HG02970 (cell line): Measurements from ENCODE around the gene INKA1.
"Not testable (repeated sequence)": the region's sequence is repeated elsewhere in the genome, so short reads cannot be mapped to it uniquely, and the experiment has no call there.

Experiments
- ATAC-seq: cut with Tn5 transposase; IDR thresholded peaks from one replicate; pipeline ENCODE4 v1.9.1; 2021; ENCODE audit warnings: mild to moderate bottlenecking, moderate library complexity, moderate number of reproducible peaks; ENCODE audit not compliant: unreplicated experiment, low FRiP score

INKA1 gene

DNA sequence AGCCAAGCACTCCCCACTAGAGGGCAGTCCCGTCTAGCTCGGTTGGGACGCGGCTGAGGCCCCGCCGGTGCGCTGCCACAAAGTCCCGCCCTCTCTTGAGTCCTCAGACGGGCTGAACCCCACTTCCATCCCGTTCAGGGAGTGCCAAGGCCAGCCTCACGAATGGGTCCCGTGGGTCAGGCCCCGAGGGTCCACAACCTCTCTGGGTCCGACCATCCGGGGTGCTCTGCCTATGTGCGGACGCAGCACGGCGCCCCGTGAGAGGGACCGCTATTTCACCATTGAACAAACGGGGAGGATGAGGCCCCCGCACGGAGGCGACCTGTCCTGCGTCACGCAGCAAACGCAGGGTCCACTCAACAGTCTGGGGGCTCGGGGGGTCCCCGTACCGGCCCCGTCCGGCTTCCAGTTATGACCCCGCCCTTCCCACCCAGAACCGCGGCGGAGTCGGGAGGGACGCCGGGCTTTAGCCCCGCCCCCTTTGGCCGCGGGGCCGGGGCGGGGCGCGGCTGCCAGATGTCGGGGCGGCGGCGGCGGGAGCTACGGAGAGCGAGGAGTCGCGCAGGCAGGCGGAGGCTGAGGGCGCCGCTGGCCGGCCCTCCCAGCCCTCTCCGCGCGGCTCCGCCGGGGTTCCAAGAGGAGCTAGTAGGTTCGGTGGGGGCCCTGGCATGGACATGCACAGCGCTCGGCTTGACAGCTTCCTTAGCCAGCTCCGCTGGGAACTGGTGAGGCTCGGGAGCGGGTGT is at the start of gene INKA1:
Gene INKA1 (plus strand): TSS at position 543 of the 746 bp plus-strand sequence. CDS start 132 bp downstream, at position 675.
- peak; percentile 56 for ATAC-seq

GRCh38 chr3:49754536-49754935 is 48.5 kb upstream of the INKA1 start:
- ATAC-seq = no peak

DNA sequence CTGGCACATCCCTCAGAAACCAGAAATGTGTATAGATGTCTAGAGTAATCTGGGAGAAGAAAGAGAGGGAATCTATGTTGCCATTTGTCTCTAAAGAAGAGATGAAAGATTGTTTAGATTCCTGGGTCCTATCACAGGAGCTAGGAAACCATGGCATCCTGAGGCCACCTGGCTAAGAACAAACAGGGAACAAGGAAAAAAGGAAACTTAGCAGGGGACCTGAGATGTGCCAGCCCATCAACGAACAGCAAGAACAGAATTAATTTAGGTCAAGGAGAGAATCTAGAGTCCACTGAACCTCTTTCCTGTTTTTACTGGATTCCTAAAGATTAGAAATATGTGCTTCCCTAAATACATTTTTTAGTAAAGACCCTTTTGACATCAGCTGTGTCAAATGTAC is 47.0 kb upstream of the INKA1 start:
- no peak for ATAC-seq

DNA sequence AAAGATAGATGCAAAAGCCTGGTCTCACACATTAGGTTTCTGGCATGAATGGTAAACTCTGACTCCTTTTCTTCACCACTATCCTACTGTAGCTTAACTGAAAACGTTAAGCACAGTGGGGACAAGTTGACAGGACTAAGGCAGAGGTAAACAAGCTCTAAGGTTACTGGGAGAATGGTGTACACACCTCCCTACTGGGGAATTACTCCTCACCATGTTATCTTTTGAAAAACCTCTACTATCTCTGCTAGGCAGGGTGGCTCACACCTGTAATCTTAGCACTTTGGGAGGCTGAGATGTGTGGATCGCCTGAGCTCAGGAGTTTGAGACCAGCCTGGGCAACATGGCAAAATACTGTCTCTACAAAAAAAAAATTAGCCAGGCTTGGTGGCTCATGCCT is 45.9 kb upstream of the INKA1 start:
- ATAC-seq = no peak

DNA sequence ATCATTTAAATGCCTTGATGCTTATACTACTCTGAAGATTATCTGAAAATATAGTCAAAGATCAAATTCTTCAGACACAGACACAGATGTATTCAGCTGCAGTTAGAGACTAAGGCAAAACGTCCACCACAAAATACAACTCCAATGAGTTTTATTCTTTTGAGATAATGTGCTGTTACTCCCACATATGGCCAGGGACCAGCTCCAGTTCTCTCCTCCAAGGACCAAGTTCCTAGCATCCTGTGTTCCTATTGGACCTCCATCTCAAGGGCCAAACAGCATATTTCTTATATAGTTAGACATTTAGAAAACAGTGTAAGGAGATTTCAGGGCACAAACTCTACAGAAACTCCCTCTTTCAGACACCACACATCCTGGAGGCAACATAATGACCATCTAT is 43.8 kb upstream of the INKA1 start:
- ATAC-seq = no peak

DNA sequence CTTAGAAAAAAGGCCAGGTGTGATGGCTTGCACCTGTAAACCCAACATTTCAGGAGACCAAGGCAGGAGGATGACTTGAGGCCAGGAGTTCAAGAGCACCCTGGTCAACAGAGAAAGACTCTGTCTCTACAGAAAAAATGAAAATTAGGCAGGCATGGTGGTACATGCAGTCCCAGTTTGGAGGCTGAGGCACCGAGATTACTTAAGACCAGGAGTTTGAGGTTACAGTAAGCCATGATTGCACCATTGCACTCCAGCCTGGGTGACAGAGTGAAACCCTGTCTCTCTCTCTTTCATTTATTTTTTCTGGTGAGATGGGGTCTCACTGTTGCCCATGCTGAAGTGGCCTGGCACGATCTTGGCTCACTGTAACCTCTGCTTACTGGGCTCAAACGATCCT is 41.4 kb upstream of the INKA1 start:
- no peak for ATAC-seq

DNA sequence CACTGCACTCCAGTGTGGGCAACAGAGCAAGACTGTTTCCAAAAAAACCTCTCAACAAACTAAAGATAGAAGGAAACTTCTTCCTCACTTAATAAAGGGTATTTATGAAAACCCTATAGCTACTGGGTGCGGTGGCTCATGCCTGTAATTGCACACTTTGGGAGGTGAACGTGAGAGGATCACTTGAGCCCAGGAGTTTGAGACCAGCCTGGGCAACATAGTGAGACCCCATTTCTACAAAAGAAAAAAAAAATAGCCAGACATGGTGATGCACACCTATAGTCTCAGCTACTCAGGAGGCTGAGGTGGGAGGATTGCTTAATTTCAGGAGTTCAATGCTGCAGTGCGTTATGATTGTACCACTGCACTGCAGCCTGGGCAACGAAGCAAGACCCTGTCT is 39.1 kb upstream of the INKA1 start:
- no peak for ATAC-seq

- ATAC-seq = no peak
Measured at GRCh38 chr3:49769286-49769915, 33.7 kb upstream of the INKA1 start.

DNA sequence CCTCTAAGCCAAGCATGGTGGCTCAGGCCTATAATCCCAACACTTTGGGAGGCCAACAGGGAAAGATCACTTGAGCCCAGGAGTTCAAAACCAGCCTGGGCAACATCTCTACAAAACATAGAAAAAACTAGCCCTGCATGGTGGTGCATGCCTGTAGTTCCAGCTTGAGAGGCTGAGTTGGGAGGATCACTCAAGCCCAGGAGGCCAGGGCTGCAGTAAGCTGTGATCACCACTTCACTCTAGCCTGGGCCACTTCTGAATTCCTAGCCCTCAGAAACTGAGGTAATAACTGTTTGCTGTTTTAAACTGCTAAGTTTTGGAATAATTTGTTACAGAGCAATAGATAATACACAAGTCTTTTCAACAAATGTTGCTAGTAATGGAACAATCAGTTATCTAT is 33.1 kb upstream of the INKA1 start:
- no peak for ATAC-seq

DNA sequence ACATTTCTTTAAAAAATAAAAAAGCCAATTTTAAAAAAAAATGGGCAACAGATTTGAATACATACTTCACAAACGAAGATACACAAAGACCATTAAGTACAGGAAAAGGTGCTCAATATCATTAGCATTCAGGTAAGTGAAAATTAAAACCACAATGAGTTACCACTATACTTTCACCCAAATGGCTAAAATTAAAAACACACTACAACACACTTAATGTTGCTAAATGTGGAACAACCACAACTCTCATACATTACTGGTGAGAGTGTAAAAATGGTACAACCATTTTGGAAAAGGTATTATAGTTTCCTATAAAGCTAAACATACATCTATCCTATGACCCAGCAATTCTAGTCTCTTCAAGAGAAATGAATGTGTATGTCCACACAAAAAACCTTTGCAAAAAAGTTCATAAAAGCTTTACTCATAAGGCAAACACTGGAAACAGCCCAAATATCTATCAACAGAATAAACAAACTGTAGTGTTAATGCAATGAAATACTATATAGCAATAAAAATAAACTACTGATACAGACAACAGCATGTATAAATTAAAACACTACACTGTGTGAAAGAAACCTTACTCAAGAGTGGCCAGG is 31.6 kb upstream of the INKA1 start:
- ATAC-seq = no peak

GRCh38 chr3:49772703-49773102 is 30.4 kb upstream of the INKA1 start:
- no peak for ATAC-seq

DNA sequence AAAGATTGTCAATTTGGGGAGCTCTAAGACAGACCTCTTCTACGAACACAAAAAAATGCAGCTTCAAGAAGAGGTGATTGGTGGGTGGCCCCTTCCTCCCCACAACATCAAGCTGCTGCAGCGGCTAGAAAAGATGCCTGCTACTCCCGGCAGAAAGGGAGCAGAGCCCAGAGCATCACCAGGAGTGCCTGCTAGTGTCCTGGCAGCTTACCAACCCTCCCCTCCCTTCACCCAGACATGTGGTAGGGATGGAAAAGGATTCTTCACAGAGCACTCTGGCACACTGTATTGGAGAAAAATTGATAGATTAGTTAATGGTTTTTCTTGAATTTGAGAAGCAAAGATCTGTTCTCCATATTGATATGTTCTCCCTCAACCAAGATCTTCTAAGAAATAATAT is 27.5 kb upstream of the INKA1 start:
- ATAC-seq = no peak

DNA sequence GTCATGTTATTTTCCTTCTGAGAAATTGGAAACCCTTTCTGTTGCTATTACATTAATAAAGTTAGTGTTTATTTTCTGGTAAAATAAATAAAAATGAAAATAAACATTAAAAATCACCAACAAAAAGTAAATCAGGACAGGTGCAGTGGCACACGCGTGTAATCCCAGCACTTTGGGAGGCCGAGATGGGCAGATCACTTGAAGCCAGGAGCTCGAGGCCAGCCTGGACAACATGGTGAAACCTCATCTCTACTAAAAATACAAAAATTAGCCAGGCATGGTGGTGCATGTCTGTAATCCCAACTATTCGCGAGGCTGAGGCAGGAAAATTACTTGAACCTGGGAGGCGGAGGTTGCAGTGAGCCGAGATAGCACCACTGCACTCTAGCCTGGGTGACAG is 27.0 kb upstream of the INKA1 start:
- ATAC-seq = not testable (repeated sequence)

- no peak for ATAC-seq
Measured at GRCh38 chr3:49779358-49780079, 23.5 kb upstream of the INKA1 start.

DNA sequence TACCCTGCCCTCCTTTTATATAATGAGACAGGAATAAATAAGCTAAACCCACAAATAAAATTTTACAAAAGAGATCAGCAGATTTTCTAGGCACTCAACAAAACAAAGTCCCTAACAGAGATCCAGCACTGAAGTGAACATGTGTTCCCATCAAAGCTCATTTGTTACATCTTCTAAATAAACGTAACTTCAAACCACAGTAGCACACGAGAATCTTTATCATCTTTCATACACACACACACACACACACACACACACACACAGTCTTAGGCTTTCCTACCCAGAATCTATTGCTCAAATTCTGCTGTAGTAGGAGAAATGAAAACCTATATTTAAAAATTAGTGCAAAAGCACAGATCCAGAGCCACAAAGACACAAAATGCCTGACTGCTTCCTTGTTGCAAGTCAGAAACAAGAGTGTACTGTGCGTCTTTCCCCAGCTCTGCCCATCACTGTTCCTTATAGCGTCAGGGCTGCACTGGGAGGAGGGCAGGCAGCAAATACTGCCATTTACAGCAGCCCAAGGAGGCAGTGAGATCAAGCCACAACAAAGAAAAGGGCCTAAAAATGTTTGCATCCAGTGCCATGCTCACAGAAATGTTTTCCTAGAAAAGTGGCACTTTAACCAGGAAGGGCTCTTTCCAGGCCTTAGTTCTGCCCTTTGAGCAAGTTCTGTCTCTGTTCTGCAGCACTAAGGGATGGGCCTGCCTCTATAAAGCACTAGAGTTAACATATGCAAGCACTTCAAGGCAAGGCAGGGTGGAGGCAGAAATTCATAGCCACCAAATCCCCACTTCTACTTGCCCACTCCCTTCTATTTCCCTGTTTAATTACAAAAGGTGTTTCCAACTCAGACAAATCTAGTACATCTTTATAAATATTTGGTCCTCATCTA is 22.7 kb upstream of the INKA1 start:
- no peak for ATAC-seq

DNA sequence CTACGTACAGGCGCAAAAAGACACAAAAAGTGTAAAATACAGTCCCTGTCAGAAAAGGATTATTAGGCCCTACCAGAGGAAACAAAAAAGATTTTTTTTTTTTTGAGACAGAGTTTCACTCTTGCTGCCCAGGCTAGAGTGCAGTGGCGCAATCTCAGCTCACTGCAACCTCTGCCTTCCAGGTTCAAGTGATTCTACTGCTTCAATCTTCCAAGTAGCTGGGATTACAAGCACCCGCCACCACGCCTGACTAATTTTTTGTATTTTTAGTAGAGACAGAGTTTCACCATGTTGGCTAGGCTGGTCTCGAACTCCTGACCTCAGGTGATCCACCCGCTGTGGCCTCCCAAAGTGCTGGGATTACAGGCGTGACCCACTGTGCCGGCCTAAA is 22.1 kb upstream of the INKA1 start:
- ATAC-seq = not testable (repeated sequence)

- no peak for ATAC-seq
Measured at GRCh38 chr3:49781415-49782199, 21.5 kb upstream of the INKA1 start.

DNA sequence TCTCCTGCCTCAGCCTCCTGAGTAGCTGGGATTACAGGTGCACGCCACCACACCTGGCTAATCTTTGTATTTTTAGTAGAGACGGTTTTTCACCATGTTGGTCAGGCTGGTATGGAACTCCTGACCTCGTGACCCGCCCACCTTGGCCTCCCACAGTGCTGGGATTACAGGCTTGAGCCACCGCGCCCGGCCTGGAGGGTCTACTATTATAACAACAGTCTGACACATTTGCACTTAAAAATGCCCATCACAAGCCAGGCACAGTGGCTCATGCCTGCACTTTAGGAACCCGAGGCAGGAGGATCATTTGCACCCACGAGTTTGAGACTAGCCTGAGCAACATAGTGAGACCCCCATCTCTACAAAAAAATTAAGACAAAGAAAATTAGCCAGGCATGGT is 20.8 kb upstream of the INKA1 start:
- ATAC-seq = not testable (repeated sequence)

DNA sequence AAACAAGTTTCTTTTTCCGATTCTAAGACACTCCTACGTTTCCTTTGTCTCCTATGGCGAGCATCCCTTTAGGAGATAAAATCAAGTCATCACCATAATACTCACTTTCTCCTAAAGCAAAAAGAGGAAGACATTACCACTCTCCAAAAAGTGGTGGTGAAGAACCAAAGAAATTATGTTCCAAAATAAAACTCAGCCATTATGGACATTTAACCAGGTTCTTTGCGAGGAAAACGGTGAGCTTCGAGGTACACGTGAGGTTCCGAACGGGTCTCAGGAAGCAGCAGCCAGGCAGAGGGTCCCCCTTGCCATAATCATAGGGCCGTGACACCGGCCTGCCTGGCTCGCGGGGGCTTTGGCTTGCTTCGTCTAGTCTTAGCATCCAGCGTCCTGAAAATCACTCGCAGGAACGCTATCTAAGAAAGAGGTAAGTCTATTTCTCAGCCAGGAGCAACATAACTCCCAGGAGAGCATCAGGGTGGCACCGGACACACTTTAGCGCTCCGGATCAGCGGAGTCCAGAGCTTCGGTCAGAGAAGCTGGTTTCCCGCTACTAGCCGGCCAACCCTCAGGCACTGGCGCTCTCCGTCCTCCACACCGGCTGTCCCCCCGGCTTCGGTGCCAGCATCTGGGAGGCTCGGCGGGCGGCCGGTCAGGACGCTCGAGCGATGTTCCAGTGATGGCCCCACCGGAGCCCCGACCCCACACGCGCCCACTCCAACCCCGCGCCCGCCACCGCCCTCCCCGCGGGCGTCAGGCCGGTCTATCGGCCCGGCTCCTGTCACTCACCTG is 17.3 kb upstream of the INKA1 start:
- ATAC-seq = peak; percentile 43
